ENCODE results near the gene ASCC3. TPM values are rescaled to one million over a fixed set of nuclear protein-coding genes. Genes with fewer than 3 reads are reported as not detected.

The ASCC3 gene
- total RNA-seq, 1 experiment from 2014 or later, result 45.6 TPM

DNA sequence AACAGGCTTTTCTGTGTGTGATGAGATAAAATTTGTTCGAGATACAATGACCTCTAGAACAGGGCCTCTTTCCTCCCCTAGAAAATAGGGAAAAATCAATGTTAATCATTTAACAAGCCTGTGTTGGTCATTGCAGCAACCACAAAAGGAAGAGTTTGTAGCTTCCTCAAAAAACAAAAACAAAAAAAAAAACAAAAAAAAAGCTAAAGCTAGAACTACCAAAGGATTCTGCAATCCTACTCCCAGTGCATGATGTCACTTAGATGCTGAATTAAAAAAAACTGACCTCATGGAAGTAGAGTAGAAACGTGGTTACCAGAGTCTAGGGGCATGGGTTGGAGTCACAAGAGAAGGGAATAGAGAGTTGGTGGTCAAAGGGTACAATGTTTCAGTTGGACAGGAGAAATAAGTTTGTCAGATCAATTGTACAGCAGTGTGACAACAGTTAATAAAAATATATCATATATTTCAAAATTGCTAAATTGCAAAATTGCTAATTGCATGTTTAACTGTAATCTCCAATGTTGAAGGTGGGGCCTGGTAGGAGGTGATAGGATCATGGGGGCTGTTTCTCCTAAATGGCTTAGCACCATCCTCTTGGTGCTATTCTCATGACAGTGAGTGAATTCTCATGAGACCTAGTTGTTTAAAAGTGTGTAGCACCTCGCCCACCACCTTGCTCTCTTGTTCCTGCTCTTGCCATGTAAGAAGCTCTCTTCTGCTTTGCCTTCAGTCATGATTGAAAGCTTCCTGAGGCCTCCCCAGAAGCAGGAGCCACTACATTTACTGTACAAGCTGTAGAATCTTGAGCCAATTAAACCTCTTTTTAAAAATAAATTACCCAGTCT is 253.0 kb downstream of the ASCC3 start:
- peaks cover 12% of the 10 kb centered on the region for H3K4me1 Mint-ChIP-seq (ENCODE audit: low read depth, unreplicated experiment)
- TF ChIP-seq, protein P1, sequence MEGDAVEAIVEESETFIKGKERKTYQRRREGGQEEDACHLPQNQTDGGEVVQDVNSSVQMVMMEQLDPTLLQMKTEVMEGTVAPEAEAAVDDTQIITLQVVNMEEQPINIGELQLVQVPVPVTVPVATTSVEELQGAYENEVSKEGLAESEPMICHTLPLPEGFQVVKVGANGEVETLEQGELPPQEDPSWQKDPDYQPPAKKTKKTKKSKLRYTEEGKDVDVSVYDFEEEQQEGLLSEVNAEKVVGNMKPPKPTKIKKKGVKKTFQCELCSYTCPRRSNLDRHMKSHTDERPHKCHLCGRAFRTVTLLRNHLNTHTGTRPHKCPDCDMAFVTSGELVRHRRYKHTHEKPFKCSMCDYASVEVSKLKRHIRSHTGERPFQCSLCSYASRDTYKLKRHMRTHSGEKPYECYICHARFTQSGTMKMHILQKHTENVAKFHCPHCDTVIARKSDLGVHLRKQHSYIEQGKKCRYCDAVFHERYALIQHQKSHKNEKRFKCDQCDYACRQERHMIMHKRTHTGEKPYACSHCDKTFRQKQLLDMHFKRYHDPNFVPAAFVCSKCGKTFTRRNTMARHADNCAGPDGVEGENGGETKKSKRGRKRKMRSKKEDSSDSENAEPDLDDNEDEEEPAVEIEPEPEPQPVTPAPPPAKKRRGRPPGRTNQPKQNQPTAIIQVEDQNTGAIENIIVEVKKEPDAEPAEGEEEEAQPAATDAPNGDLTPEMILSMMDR (IDR thresholded peaks at IDR 0.05; ENCODE audit: unreplicated experiment), result no peak
- peaks cover 5% of the 10 kb centered on the region for H3K36me3 Mint-ChIP-seq (ENCODE audit: insufficient read depth, unreplicated experiment)
- no peaks in the 10 kb centered on the region for H3K27me3 Mint-ChIP-seq (ENCODE audit: unreplicated experiment)
- no TSS peak for BruUV-seq (replicated peaks)
- no peaks in the 10 kb centered on the region for H3K9me3 Mint-ChIP-seq (ENCODE audit: low read depth, unreplicated experiment)
- no peak overlapping the region for H3K4me3 Mint-ChIP-seq (ENCODE audit: low read depth, unreplicated experiment)
- no peak overlapping the region for H3K27ac Mint-ChIP-seq (ENCODE audit: unreplicated experiment)
- intact Hi-C loops (cut with micrococcal nuclease; ENCODE audit: unreplicated experiment), result no loop called here
- no peak for DNase-seq
- CTCF ChIA-PET, result no interaction called here

DNA sequence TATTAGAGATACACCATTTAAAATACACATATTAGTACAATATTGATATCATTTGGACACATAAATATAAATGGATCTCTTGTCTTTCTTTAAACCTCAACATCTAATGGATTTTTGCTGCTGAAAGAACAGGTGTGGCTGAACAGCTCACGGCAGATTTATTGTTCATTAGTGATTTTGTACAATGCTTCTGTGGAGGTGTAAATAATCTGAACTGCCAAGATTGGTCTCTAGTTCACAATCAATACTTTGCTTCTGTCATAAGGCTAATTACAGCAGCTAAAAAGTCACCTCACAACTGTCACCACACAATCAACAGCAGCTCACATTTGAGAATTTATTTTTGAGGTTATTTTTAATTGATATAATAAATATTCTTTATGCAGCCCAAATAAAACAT is 254.4 kb downstream of the ASCC3 start:
- DNase-seq, result no peak
- intact Hi-C loops (cut with micrococcal nuclease; ENCODE audit: unreplicated experiment), result no loop called here
- H3K27ac Mint-ChIP-seq (ENCODE audit: unreplicated experiment), result no peak overlapping the region
- CTCF ChIA-PET, result no interaction called here
- H3K4me3 Mint-ChIP-seq (ENCODE audit: low read depth, unreplicated experiment), result no peak overlapping the region
- H3K36me3 Mint-ChIP-seq (ENCODE audit: insufficient read depth, unreplicated experiment), result peaks cover 5% of the 10 kb centered on the region
- H3K9me3 Mint-ChIP-seq (ENCODE audit: low read depth, unreplicated experiment), result no peaks in the 10 kb centered on the region
- no TSS peak for BruUV-seq (replicated peaks)
- H3K27me3 Mint-ChIP-seq (ENCODE audit: unreplicated experiment), result no peaks in the 10 kb centered on the region
- TF ChIP-seq, protein P1 (IDR thresholded peaks at IDR 0.05; ENCODE audit: unreplicated experiment), result no peak
- H3K4me1 Mint-ChIP-seq (ENCODE audit: low read depth, unreplicated experiment), result no peaks in the 10 kb centered on the region

DNA sequence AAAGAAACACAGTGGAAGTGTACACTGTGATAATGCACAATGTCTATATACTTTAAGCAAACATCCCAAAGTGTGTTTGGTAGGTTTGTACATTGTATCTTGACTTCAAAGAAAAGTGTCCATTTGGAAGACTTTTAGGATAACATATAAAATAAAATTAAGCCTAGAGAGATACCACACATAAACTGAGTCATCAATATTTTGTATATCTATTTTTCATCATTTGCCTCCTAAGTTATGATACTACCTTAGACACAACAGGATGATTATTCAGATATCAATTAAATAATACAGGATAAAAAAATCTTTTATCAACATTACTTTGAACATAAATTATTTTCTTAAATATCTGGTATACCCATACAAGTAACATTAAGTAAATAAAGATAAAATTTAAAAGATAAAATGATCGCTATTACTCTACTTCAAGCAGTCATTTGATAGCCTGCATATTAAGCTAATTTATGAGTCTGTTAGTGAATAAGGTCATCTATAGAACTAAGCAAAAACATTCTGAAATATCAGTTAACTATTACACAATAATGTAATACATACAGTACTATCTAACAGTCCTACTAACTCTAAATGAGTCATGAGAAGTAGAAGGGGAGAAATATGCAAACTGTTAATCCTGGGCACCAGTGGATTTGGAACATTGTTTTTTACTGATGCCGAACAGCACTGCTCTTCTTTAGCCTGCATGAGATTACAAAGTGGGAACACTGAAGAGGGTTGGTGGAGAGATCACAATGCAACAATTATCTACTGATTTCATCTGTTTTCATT is 258.0 kb downstream of the ASCC3 start:
- CTCF ChIA-PET, result no interaction called here
- Mint-ChIP-seq H3K9me3 (ENCODE audit: low read depth, unreplicated experiment) (no peaks in the 10 kb centered on the region), H3K4me3 (ENCODE audit: low read depth, unreplicated experiment) (no peak overlapping the region), H3K27ac (ENCODE audit: unreplicated experiment) (no peak overlapping the region), H3K36me3 (ENCODE audit: insufficient read depth, unreplicated experiment) (peaks cover 3% of the 10 kb centered on the region), H3K4me1 (ENCODE audit: low read depth, unreplicated experiment) (peaks cover 3% of the 10 kb centered on the region), H3K27me3 (ENCODE audit: unreplicated experiment) (no peaks in the 10 kb centered on the region)
- TF ChIP-seq, protein P1 (IDR thresholded peaks at IDR 0.05; ENCODE audit: unreplicated experiment), result no peak
- no peak for DNase-seq
- no TSS peak for BruUV-seq (replicated peaks)
- intact Hi-C loops (cut with micrococcal nuclease; ENCODE audit: unreplicated experiment), result no loop called here

DNA sequence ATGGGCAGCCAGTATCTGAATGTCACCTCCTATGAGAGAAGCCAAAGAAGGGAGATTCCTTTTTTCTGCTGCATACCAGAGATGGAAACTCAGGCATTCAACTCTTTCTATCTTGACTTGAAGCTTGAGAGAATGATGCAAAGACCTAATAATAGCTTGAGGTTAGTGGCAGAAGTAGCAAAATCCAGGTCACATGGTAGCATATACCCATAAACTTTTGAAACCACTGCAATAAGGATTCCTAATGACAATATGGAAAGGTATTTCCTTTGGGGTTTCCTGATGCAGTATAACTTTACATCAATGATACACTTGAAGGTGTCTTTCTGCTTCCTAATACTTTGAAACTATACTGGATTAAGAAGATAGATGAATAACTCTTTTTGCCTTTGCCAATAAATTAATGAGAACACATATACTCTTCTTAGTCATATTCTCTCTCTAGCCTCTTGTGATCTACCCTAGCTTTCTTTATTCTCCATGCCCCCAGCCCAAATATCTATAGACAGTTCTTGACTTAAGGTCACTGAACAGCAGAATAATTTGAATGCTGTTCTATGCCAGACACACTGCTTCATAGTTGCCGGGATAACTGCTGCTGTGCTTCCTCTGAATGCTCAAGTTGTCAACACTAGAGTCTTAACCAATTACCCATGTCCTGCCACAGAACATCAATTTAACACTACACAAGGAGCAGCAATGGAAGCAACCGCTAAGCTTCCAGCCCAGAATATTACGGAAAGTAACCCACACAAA is 260.9 kb downstream of the ASCC3 start:
- no peak overlapping the region for H3K27ac Mint-ChIP-seq (ENCODE audit: unreplicated experiment)
- BruUV-seq (replicated peaks), result no TSS peak
- CTCF ChIA-PET, result no interaction called here

More for the DNA sequence above, 260.9 kb downstream of the ASCC3 start:
- no peak overlapping the region for H3K4me3 Mint-ChIP-seq (ENCODE audit: low read depth, unreplicated experiment)
- DNase-seq, result no peak
- H3K36me3 Mint-ChIP-seq (ENCODE audit: insufficient read depth, unreplicated experiment), result no peaks in the 10 kb centered on the region
- TF ChIP-seq, protein P1 (IDR thresholded peaks at IDR 0.05; ENCODE audit: unreplicated experiment), result no peak
- intact Hi-C loops (cut with micrococcal nuclease; ENCODE audit: unreplicated experiment), result no loop called here
- H3K9me3 Mint-ChIP-seq (ENCODE audit: low read depth, unreplicated experiment), result no peaks in the 10 kb centered on the region
- peaks cover 7% of the 10 kb centered on the region for H3K4me1 Mint-ChIP-seq (ENCODE audit: low read depth, unreplicated experiment)
- no peaks in the 10 kb centered on the region for H3K27me3 Mint-ChIP-seq (ENCODE audit: unreplicated experiment)
